ENCODE measurements around the gene SEC22A.
"Not testable (repeated sequence)": the region's sequence is repeated elsewhere in the genome, so short reads cannot be mapped to it uniquely, and the experiment has no call there.

Gene SEC22A

GRCh38 chr3:123180791-123181190, 21.0 kb upstream of the SEC22A start:
- DNase-seq (ENCODE audit: low read depth), result no peak

DNA sequence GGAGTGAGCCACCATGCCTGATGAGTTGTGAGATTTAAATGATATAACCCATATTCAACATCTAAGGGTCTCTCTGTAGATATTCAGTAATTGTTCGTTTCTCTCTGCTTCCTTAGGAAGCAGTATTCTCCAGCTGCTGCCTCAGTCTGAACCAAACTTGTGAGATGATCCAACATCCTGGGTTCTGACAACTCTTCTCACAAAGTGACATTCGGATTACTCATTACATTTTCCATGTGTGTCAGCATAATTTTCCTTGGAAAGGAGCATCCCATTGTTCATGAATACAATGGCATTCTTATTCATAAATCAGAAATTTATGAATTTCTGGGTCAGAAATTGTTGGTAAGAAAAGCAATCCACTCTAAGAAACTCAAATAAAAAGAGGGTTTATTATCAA, 15.0 kb upstream of the SEC22A start:
- DNase-seq (ENCODE audit: low read depth), result no peak

- peak; percentile 34 for DNase-seq (ENCODE audit: low read depth)
Measured at GRCh38 chr3:123188058-123188457, 13.7 kb upstream of the SEC22A start.

DNA sequence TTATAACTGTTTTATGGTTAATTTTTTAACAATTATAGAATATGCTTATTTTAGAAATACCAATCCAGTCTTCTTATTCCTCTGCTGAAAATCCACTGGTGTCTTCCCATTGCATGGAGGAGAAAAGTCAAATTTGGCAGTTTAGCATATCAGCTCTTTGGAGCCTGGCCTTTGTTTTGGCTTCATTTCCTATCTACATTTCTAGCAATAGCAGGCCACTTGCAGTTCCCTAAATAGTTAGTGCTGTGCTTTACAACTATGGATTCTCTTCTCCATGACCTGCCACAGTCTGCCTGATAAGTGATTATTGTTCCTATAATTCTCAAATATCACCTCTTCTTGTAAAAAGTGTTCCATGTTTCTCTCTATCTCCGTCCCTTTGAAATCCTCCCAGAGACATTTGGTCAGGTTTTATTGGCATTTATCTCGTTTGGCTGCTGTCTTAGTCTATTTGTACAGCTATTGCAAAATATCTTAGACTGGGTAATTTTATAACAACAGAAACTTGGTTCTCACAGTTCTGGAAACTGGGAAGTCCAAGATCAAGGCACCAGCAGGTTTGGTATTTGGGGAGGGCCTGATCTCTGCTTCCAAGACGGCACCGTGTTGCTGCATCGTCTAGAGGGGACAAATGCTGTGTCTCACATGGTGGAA, 8.2 kb upstream of the SEC22A start:
- no peak for DNase-seq (ENCODE audit: low read depth)

GRCh38 chr3:123194552-123194951, 7.2 kb upstream of the SEC22A start:
- peak; percentile 36 for DNase-seq (ENCODE audit: low read depth)

DNA sequence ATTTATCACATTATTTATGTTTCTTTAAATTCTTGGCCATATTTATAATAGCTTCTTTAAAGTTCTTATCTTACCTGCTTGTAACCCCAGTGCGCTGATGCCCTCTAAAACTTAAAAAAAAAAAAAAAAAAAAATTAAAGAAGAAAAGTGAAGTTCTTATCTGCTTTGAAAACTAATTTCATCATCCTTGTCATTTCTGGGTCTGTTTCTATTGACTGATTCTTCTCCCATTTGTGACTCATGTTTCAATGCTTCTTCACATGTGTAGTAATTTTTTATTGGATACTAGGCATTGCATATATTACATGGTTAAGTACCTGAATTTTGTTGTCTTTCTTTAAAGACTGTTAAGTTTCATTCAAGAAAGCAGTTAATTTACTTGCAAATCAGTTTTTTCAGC, 3.4 kb upstream of the SEC22A start:
- DNase-seq (ENCODE audit: low read depth), result no peak

DNA sequence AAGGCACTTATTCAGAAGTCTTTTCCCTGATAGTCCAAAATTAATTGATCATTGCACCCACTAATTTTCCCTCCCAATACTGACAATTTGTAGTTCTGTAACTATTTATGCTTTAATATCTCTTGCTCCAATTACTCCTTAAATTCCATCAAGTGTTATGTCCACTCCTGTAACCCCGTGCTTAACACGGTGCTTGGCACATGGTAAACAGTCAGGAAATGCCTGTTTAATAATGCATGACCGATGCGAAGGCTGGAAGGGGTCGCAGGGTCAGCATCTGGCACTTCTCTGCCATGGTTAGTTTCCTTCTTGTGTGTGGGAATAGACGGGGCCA, 553 bp upstream of the SEC22A start:
- DNase-seq (ENCODE audit: low read depth), result no peak

GRCh38 chr3:123202451-123202850, 708 bp downstream of the SEC22A start:
- peak; percentile 15 for DNase-seq (ENCODE audit: low read depth)

DNA sequence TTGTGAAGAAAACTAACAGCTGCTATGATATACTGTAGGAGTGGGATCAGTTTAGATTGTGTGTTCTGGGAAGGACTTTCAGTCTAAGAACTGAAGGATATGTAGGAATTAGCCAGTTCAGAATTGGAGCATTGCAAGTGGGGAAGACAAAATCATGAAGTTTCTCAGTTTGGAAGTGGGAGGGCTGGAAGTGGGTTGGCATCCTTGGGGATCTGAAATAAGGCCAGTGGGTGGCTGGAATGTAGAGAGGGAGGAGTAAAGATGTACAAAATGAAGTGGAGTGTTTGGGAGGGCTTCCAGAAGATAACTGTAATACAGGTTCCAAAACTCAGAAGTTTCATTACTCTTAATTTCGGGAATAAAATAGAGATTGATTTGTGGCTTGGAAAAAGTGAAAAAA, 17.2 kb downstream of the SEC22A start:
- no peak for DNase-seq (ENCODE audit: low read depth)

DNA sequence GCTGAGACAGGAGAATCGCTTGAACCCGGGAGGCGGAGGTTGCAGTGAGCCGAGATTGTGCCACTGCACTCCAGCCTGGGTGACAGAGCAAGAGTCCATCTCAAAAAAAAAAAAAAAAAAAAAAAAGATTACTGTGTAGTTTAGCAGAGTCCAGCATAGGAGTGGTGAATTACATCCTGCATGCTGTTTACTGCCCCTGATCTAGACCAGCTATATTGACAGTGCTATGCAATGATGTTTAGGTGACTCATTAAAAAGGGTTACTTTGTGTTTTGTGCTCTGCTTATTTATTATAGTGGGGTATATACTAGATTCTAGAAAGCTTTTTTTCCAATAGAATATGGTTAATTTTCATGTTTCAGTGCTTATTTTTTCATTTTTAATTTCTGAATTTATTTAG, 19.6 kb downstream of the SEC22A start:
- DNase-seq (ENCODE audit: low read depth), result not testable (repeated sequence)

- no peak for DNase-seq (ENCODE audit: low read depth)
Measured at GRCh38 chr3:123225016-123225415, 23.3 kb downstream of the SEC22A start.

GRCh38 chr3:123226549-123226948, 24.8 kb downstream of the SEC22A start:
- DNase-seq (ENCODE audit: low read depth), result no peak

GRCh38 chr3:123229145-123229544, 27.4 kb downstream of the SEC22A start:
- no peak for DNase-seq (ENCODE audit: low read depth)

- DNase-seq (ENCODE audit: low read depth), result no peak
Measured at GRCh38 chr3:123236902-123237301, 35.2 kb downstream of the SEC22A start.

DNA sequence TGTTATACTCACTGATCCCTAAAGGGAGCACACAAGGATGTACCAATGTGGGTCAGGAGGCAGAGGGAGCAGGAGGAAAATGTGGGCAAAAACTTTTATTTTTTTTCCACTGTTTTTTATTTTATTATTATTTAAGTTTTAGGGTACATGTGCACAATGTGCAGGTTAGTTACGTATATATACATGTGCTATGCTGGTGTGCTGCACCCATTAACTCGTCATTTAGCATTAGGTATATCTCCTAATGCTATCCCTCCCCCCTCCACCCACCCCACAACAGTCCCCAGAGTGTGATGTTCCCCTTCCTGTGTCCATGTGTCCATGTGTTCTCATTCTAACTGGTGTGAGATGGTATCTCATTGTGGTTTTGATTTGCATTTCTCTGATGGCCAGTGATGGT, 37.4 kb downstream of the SEC22A start:
- DNase-seq (ENCODE audit: low read depth), result not testable (repeated sequence)

- DNase-seq (ENCODE audit: low read depth), result no peak
Measured at GRCh38 chr3:123239756-123240155, 38.0 kb downstream of the SEC22A start.

- no peak for DNase-seq (ENCODE audit: low read depth)
Measured at GRCh38 chr3:123244128-123244527, 42.4 kb downstream of the SEC22A start.

DNA sequence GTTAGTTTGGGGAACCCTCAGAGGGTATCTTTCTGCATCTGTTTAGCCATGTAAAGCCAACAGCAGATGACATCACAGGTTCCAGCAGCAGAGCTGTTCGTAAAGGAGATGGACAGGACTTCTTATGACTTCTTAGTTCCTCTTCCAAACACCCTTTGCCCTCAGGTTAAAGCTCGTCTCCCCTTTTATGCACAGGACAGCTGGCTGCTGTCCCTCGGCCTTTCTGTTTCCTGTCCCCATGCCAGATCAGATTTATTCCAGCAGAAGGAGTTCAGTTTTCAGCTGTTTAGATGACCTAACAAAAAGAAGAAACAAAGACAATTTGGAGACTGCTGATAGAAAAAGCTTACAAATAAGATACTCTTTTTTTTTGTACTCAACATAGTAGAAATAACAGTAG, 45.1 kb downstream of the SEC22A start:
- DNase-seq (ENCODE audit: low read depth), result no peak

DNA sequence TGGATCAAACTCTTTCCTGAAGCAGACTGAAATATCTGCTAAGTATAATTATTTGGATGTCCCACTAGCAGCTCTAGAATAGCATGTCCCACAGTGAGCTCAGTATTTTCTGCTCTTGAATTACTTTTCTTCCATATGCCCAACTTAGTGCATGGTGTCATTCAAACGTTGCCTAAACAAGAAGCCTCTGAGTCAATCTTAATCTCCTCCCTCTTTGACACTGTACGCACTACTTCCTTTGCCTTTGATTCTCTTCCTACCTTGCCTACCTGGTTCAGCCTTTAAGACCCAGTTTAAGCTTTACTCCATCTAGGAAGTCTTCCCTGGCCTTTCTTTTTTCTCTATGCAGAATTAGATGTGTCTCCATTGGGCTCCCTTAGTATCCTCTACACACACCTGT, 54.5 kb downstream of the SEC22A start:
- DNase-seq (ENCODE audit: low read depth), result peak; percentile 39

DNA sequence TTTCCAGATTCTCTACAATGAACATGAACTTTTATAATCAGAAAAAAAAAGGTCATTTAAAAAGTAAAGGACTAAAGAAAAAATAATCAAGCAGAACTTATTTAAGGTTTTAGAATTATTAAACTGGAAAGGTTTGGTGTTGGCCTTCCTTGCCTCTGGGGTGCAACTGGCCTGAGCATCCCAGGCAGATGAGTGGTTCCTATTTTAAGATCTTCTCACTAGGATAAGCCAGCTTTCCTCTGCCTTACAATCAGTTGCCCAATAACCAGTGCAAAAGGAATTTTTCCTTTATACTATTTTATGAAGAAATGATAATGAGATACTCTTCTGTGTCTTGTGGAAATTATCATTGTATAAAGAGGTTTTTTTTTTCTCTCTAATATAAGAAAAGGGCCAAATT, 56.6 kb downstream of the SEC22A start:
- DNase-seq (ENCODE audit: low read depth), result no peak

- DNase-seq (ENCODE audit: low read depth), result peak; percentile 73
Measured at GRCh38 chr3:123258811-123259420, 57.2 kb downstream of the SEC22A start.

- no peak for DNase-seq (ENCODE audit: low read depth)
Measured at GRCh38 chr3:123261666-123262065, 59.9 kb downstream of the SEC22A start.

GRCh38 chr3:123262226-123262625, 60.5 kb downstream of the SEC22A start:
- no peak for DNase-seq (ENCODE audit: low read depth)

- DNase-seq (ENCODE audit: low read depth), result no peak
Measured at GRCh38 chr3:123262868-123263267, 61.1 kb downstream of the SEC22A start.
